CD8-positive, alpha-beta memory T cell (primary cell): ENCODE results near the gene MACF1. TPM values are rescaled to one million over a fixed set of nuclear protein-coding genes. Genes with fewer than 3 reads are reported as not detected.

Source experiments
- CTCF ChIA-PET: fragments of 350-600 bp; sonication (Branson Sonifier 250); formaldehyde crosslinking; loops from one replicate; lab custom pipeline; 2021; ENCODE audit warnings: antibody characterized with exemption; lab: Charles Lee
- POLR2A ChIA-PET: fragments of 350-600 bp; sonication (Branson Sonifier 250); formaldehyde crosslinking; loops from one replicate; lab custom pipeline; 2021; ENCODE audit warnings: antibody characterized with exemption; lab: Charles Lee
- DNase-seq, 5 donors: peaks; one replicate each; pipeline versions ENCODE4 v3.0.0 to v3.0.0-alpha.2; 2020 to 2022; ENCODE audit warnings: mixed read lengths in 1 of 5
- H3K27ac ChIP-seq: one replicate; pipeline ENCODE4 v1.7.0; 2013; ENCODE audit warnings: low read depth, mild to moderate bottlenecking, low read length, moderate library complexity
- H3K27me3 ChIP-seq: 2 replicates; pipeline ENCODE4 v1.7.0; 2013; ENCODE audit warnings: low read length, mild to moderate bottlenecking; ENCODE audit not compliant: insufficient read depth, poor library complexity, severe bottlenecking
- H3K36me3 ChIP-seq: 2 replicates; pipeline ENCODE4 v1.7.0; 2013; ENCODE audit warnings: mild to moderate bottlenecking, low read length, moderate library complexity; ENCODE audit not compliant: insufficient read depth
- H3K4me1 ChIP-seq: 2 replicates; pipeline ENCODE4 v1.7.0; 2013; ENCODE audit warnings: mild to moderate bottlenecking, low read length, moderate library complexity; ENCODE audit not compliant: insufficient read depth
- H3K4me3 ChIP-seq: 2 replicates; pipeline ENCODE4 v1.7.0; 2013; ENCODE audit warnings: mild to moderate bottlenecking, low read length
- H3K9me3 ChIP-seq: 2 replicates; pipeline ENCODE4 v1.7.0; 2013; ENCODE audit warnings: mild to moderate bottlenecking, low read length
- H3K27ac Mint-ChIP-seq, 8 donors: one replicate each; pipeline ENCODE4 v1.8.0; 2020 to 2021; ENCODE audit warnings: mixed read lengths in 8 of 8, mild to moderate bottlenecking in 6 of 8, inconsistent platforms in 3 of 8, moderate library complexity in 3 of 8
- H3K27me3 Mint-ChIP-seq, 2 donors: one replicate each; pipeline ENCODE4 v1.8.0; 2020 to 2021; ENCODE audit warnings: mixed read lengths in 2 of 2, mild to moderate bottlenecking in 1 of 2, moderate library complexity in 1 of 2
- H3K36me3 Mint-ChIP-seq, 3 donors: one replicate each; pipeline ENCODE4 v1.8.0; 2020 to 2021; ENCODE audit warnings: mixed read lengths in 3 of 3, inconsistent platforms in 1 of 3, mild to moderate bottlenecking in 1 of 3
- H3K4me1 Mint-ChIP-seq, 3 donors: one replicate each; pipeline ENCODE4 v1.8.0; 2020 to 2021; ENCODE audit warnings: mixed read lengths in 3 of 3, inconsistent platforms in 1 of 3, mild to moderate bottlenecking in 1 of 3
- H3K4me3 Mint-ChIP-seq, 7 donors: one replicate each; pipeline ENCODE4 v1.8.0; 2020 to 2021; ENCODE audit warnings: mixed read lengths in 7 of 7, mild to moderate bottlenecking in 6 of 7, moderate library complexity in 4 of 7, inconsistent platforms in 2 of 7
- H3K9me3 Mint-ChIP-seq, 5 donors: one replicate each; pipeline ENCODE4 v1.8.0; 2020 to 2022; ENCODE audit warnings: mixed read lengths in 5 of 5, mild to moderate bottlenecking in 3 of 5, moderate library complexity in 2 of 5, inconsistent platforms in 1 of 5
- polyA plus RNA-seq: library from polyadenylated mRNA; unstranded; fragments of 300-500 nt; fragmentation: Illumina TruSeq; gene quantifications from one replicate; pipeline ENCODE4 v1.2.3, GENCODE V29; 2021
- total RNA-seq, 2 experiments: library from RNA; stranded (reverse); gene quantifications; one replicate each; pipeline ENCODE4 v1.2.3, GENCODE V29; 2021

The MACF1 gene
- total and polyA plus RNA-seq, 3 experiments from 2014 or later: 87.6 to 154 (median 151) TPM

- peaks cover 16% of the 10 kb centered on the region for H3K36me3 ChIP-seq
- ChIA-PET CTCF (interaction anchor here (1.3 to 8.2 kb wide), 2 partner anchors 70 to 78 kb away, joined by 4 to 214 read pairs; no protein-coding TSS in a partner anchor), POLR2A (interaction anchor here (0.7 kb wide), 1 partner anchor 838 kb away, joined by 4 read pairs; no protein-coding TSS in a partner anchor)
- no peaks in the 10 kb centered on the region for H3K27me3 ChIP-seq
- Mint-ChIP-seq H3K4me3 (peak overlapping the region in 5 of 7 donors; percentile 13 to 59 (median 49)), H3K9me3 (no peaks in the 10 kb centered on the region), H3K27me3 (no peaks in the 10 kb centered on the region), H3K4me1 (peaks cover 54 to 76% (median 66%) of the 10 kb centered on the region in 3 donors), H3K27ac (peak overlapping the region; percentile 14 to 86 (median 51)), H3K36me3 (peaks cover 0 to 51% (median 12%) of the 10 kb centered on the region in 3 donors)
- no peak overlapping the region for H3K4me3 ChIP-seq
- DNase-seq: no peak
- no peaks in the 10 kb centered on the region for H3K9me3 ChIP-seq
- peaks cover 39% of the 10 kb centered on the region for H3K4me1 ChIP-seq
- no peak overlapping the region for H3K27ac ChIP-seq
Measured at GRCh38 chr1:39261712-39262221, 57.3 kb downstream of the MACF1 start.

GRCh38 chr1:39262802-39263201, 58.3 kb downstream of the MACF1 start:
- ChIA-PET CTCF (interaction anchor here (1.3 to 8.2 kb wide), 2 partner anchors 71 to 79 kb away, joined by 4 to 214 read pairs; no protein-coding TSS in a partner anchor), POLR2A (interaction anchor here (0.6 to 0.7 kb wide), 2 partner anchors 10 to 119 kb away, joined by 3 to 9 read pairs; no protein-coding TSS in a partner anchor)
- peak overlapping the region; percentile 31 to 94 (median 70) for H3K27ac Mint-ChIP-seq
- H3K4me3 ChIP-seq: no peak overlapping the region
- H3K27me3 ChIP-seq: no peaks in the 10 kb centered on the region
- H3K4me1 Mint-ChIP-seq: peaks cover 60 to 84% (median 73%) of the 10 kb centered on the region in 3 donors
- H3K27me3 Mint-ChIP-seq: no peaks in the 10 kb centered on the region
- no peaks in the 10 kb centered on the region for H3K9me3 Mint-ChIP-seq
- peaks cover 14% of the 10 kb centered on the region for H3K36me3 ChIP-seq
- H3K36me3 Mint-ChIP-seq: peaks cover 0 to 46% (median 12%) of the 10 kb centered on the region in 3 donors
- no peak overlapping the region for H3K27ac ChIP-seq
- DNase-seq: no peak
- peaks cover 40% of the 10 kb centered on the region for H3K4me1 ChIP-seq
- no peaks in the 10 kb centered on the region for H3K9me3 ChIP-seq
- peak overlapping the region in 3 of 7 donors; percentile 1 to 22 (median 2) for H3K4me3 Mint-ChIP-seq

- Histone ChIP-seq H3K4me3 (no peak overlapping the region), H3K27me3 (no peaks in the 10 kb centered on the region), H3K36me3 (no peaks in the 10 kb centered on the region), H3K27ac (no peak overlapping the region), H3K9me3 (no peaks in the 10 kb centered on the region), H3K4me1 (peaks cover 60% of the 10 kb centered on the region)
- no peaks in the 10 kb centered on the region for H3K9me3 Mint-ChIP-seq
- peak overlapping the region in 3 of 7 donors; percentile 20 to 39 (median 38) for H3K4me3 Mint-ChIP-seq
- DNase-seq: no peak
- ChIA-PET POLR2A (no interaction called here), CTCF (interaction anchor here (1.3 to 6.7 kb wide), 2 partner anchors 74 to 83 kb away, joined by 6 to 43 read pairs; no protein-coding TSS in a partner anchor)
- peak overlapping the region in 6 of 8 donors; percentile 49 to 72 (median 63) for H3K27ac Mint-ChIP-seq
- H3K4me1 Mint-ChIP-seq: peaks cover 80 to 91% (median 89%) of the 10 kb centered on the region in 3 donors
- no peaks in the 10 kb centered on the region for H3K27me3 Mint-ChIP-seq
- peaks cover 0 to 48% (median 5%) of the 10 kb centered on the region in 3 donors for H3K36me3 Mint-ChIP-seq
Measured at GRCh38 chr1:39266269-39266668, 61.8 kb downstream of the MACF1 start.

- Mint-ChIP-seq H3K4me1 (peaks cover 80 to 91% (median 89%) of the 10 kb centered on the region in 3 donors), H3K36me3 (peaks cover 0 to 43% (median 5%) of the 10 kb centered on the region in 3 donors), H3K9me3 (no peaks in the 10 kb centered on the region), H3K27ac (peak overlapping the region in 6 of 8 donors; percentile 19 to 68 (median 34)), H3K27me3 (no peaks in the 10 kb centered on the region), H3K4me3 (peak overlapping the region in 1 of 7 donors; percentile 33)
- DNase-seq: no peak
- CTCF ChIA-PET: interaction anchor here (6.7 kb wide), 1 partner anchor 75 kb away, joined by 43 read pairs; no protein-coding TSS in a partner anchor
- Histone ChIP-seq H3K27me3 (no peaks in the 10 kb centered on the region), H3K9me3 (no peaks in the 10 kb centered on the region), H3K4me1 (peaks cover 58% of the 10 kb centered on the region), H3K27ac (no peak overlapping the region), H3K36me3 (no peaks in the 10 kb centered on the region), H3K4me3 (no peak overlapping the region)
- POLR2A ChIA-PET: no interaction called here
Measured at GRCh38 chr1:39266792-39267191, 62.3 kb downstream of the MACF1 start.

DNA sequence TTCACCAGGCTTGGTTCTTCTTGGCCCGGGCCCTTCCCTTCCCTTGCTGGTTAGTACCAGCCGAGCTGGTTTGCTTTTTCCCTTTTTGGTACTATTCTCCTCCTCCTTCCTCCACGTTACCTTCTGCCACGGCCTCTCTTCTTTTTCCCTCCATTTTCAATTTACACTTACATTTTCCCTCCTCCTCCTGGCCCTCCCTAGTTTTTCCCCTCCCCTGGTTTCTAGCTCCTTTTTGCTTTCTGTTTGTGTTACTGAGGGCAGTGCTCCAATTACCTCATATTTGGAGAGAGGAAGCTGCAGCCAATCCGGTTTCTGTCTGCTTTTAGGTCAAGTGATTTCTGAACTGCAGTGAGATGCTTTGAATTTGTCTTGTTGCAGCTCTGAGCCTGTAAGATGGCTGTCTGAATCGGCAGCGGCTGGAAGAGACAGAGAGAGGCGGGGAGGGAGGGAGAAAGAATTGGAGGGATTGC, 63.7 kb downstream of the MACF1 start:
- ChIA-PET CTCF (interaction anchor here (0.9 to 6.7 kb wide), 3 partner anchors 9 to 170 kb away, joined by 3 to 43 read pairs (median 4); no protein-coding TSS in a partner anchor), POLR2A (no interaction called here)
- Mint-ChIP-seq H3K27ac (peak overlapping the region; percentile 55 to 94 (median 87)), H3K27me3 (no peaks in the 10 kb centered on the region), H3K9me3 (no peaks in the 10 kb centered on the region), H3K36me3 (peaks cover 0 to 40% (median 5%) of the 10 kb centered on the region in 3 donors), H3K4me3 (peak overlapping the region; percentile 12 to 78 (median 69)), H3K4me1 (peaks cover 80 to 91% (median 90%) of the 10 kb centered on the region in 3 donors)
- DNase-seq: peak in 1 of 5 donors; percentile 7
- Histone ChIP-seq H3K4me1 (peaks cover 56% of the 10 kb centered on the region), H3K4me3 (no peak overlapping the region), H3K9me3 (no peaks in the 10 kb centered on the region), H3K27ac (no peak overlapping the region), H3K36me3 (no peaks in the 10 kb centered on the region), H3K27me3 (no peaks in the 10 kb centered on the region)

DNA sequence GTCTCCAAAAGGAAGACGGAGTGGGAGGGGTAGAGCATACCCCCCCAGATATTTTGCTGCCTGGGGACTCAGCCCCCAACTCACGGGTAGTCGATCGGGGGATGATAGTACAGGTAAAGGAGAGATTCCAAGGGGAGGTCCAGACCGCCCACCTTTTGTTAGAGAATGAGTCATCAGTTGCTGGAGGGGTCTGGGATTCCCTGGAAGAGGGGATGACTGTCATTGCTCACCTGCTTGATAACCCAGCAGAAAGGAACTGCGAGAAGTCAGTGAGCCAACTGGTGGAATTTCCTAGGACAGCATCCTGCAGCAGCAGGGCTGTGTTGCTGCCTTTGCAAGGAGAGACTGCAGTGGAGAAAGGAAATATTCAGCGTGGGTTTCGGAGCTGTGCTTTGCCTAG, 64.4 kb downstream of the MACF1 start:
- DNase-seq: no peak
- Histone ChIP-seq H3K36me3 (no peaks in the 10 kb centered on the region), H3K4me1 (peaks cover 56% of the 10 kb centered on the region), H3K27me3 (no peaks in the 10 kb centered on the region), H3K27ac (no peak overlapping the region), H3K4me3 (no peak overlapping the region), H3K9me3 (no peaks in the 10 kb centered on the region)
- CTCF ChIA-PET: interaction anchor here (0.9 to 6.7 kb wide), 3 partner anchors 10 to 171 kb away, joined by 3 to 43 read pairs (median 4); no protein-coding TSS in a partner anchor
- H3K9me3 Mint-ChIP-seq: no peaks in the 10 kb centered on the region
- H3K27me3 Mint-ChIP-seq: no peaks in the 10 kb centered on the region
- H3K27ac Mint-ChIP-seq: peak overlapping the region in 7 of 8 donors; percentile 55 to 92 (median 84)
- peaks cover 0 to 38% (median 5%) of the 10 kb centered on the region in 3 donors for H3K36me3 Mint-ChIP-seq
- peaks cover 80 to 88% (median 87%) of the 10 kb centered on the region in 3 donors for H3K4me1 Mint-ChIP-seq
- POLR2A ChIA-PET: no interaction called here
- H3K4me3 Mint-ChIP-seq: peak overlapping the region in 1 of 7 donors; percentile 84

DNA sequence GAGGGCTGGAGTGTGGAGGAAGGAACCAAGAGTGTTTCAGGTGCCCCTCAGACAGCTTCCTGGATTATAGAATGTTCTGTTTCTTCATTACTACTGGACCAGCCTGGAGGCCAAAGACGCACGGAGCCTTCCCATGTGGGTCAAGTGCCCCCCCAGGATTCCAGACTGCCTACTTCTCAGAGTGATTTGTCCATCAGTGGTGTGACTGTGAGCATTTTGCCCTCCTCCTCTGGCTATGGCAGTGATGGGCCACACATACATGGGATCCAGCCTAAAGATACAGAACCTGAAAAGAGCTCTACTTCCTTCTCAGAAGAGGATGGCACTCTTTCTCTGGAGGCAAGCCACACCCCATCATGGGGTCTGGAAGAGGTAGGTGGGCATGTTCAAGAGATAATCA, 64.9 kb downstream of the MACF1 start:
- peak overlapping the region in 7 of 8 donors; percentile 4 to 92 (median 68) for H3K27ac Mint-ChIP-seq

More for the DNA sequence above, 64.9 kb downstream of the MACF1 start:
- no peak for DNase-seq
- Histone ChIP-seq H3K4me3 (no peak overlapping the region), H3K9me3 (no peaks in the 10 kb centered on the region), H3K36me3 (no peaks in the 10 kb centered on the region), H3K27me3 (no peaks in the 10 kb centered on the region), H3K4me1 (peaks cover 56% of the 10 kb centered on the region), H3K27ac (no peak overlapping the region)
- H3K27me3 Mint-ChIP-seq: no peaks in the 10 kb centered on the region
- ChIA-PET CTCF (interaction anchor here (1.0 to 6.7 kb wide), 2 partner anchors 11 to 77 kb away, joined by 3 to 43 read pairs; no protein-coding TSS in a partner anchor), POLR2A (no interaction called here)
- H3K4me1 Mint-ChIP-seq: peaks cover 78 to 86% (median 85%) of the 10 kb centered on the region in 3 donors
- H3K9me3 Mint-ChIP-seq: no peaks in the 10 kb centered on the region
- no peak overlapping the region for H3K4me3 Mint-ChIP-seq
- H3K36me3 Mint-ChIP-seq: peaks cover 0 to 34% (median 3%) of the 10 kb centered on the region in 3 donors
